Lung (tissue), 16 donors: ENCODE results near the gene WBP2NL. TPM values are rescaled to one million over a fixed set of nuclear protein-coding genes. Genes with fewer than 3 reads are reported as not detected.
"Not testable (repeated sequence)": the region's sequence is repeated elsewhere in the genome, so short reads cannot be mapped to it uniquely, and the experiment has no call there.

ENCODE experiments used
- ATAC-seq: fragments of 200-7000 bp; cut with Tn5 transposase; one replicate; pipeline ENCODE4 v1.9.1; 2020; ENCODE audit warnings: moderate number of reproducible peaks; ENCODE audit not compliant: insufficient read depth, low FRiP score
- DNase-seq, 3 donors: peaks; one replicate each; pipeline ENCODE4 v3.0.0-alpha.2; 2013 to 2017
- H3K27ac ChIP-seq, 2 donors: one replicate each; pipeline ENCODE4 v1.5.1; 2013; ENCODE audit warnings: mild to moderate bottlenecking in 2 of 2, moderate library complexity in 2 of 2, control low read depth in 1 of 2, inconsistent platforms in 1 of 2, low read depth in 1 of 2, low read length in 1 of 2
- H3K27me3 ChIP-seq, 3 donors: one replicate each; pipeline ENCODE4 v1.5.1; 2013; ENCODE audit warnings: low read length in 2 of 3; ENCODE audit not compliant: control insufficient read depth in 3 of 3, insufficient read depth in 3 of 3
- H3K36me3 ChIP-seq, 4 donors: one replicate each; pipeline ENCODE4 v1.5.1; 2013; ENCODE audit warnings: low read length in 4 of 4, mild to moderate bottlenecking in 1 of 4, moderate library complexity in 1 of 4; ENCODE audit not compliant: control insufficient read depth in 4 of 4, insufficient read depth in 4 of 4
- H3K4me1 ChIP-seq, 5 donors: one replicate each; pipeline ENCODE4 v1.5.1; 2013; ENCODE audit warnings: low read length in 5 of 5, mild to moderate bottlenecking in 2 of 5, moderate library complexity in 1 of 5; ENCODE audit not compliant: control insufficient read depth in 5 of 5, insufficient read depth in 5 of 5
- H3K4me3 ChIP-seq: one replicate; pipeline ENCODE4 v1.5.1; 2013; ENCODE audit warnings: mild to moderate bottlenecking, control low read depth, moderate library complexity
- H3K9ac ChIP-seq, 2 donors: one replicate each; pipeline ENCODE4 v1.5.1; 2013; ENCODE audit warnings: low read length in 2 of 2, control low read depth in 1 of 2; ENCODE audit not compliant: insufficient read depth in 1 of 2
- H3K9me3 ChIP-seq, 4 donors: one replicate each; pipeline ENCODE4 v1.5.1; 2013; ENCODE audit warnings: low read length in 3 of 4, mild to moderate bottlenecking in 1 of 4, moderate library complexity in 1 of 4; ENCODE audit not compliant: control insufficient read depth in 4 of 4, insufficient read depth in 3 of 4
- CTCF ChIP-seq: IDR thresholded peaks from 2 replicates; pipeline ENCODE4 v1.5.1; 2012; ENCODE audit warnings: mild to moderate bottlenecking; ENCODE audit errors: control extremely low read depth, extremely low read depth
- WGBS, 2 donors: extraction: QIAGEN DNeasy Blood & Tissue Kit; methylation state at CpG; one replicate each; pipeline ENCODE4 v1.1.7; 2013; 5-methylcytosine and 5-hydroxymethylcytosine counted together
- long read RNA-seq, 5 donors: transcript quantifications; one replicate each; lab custom pipeline, GENCODE V29; 2026
- polyA plus RNA-seq, 2 donors: library from polyadenylated mRNA; stranded (reverse); fragments of 200-250 nt; gene quantifications; one replicate each; pipeline ENCODE4 v1.2.1, GENCODE V29; 2013
- total RNA-seq, 2 donors: library from RNA; depleted of rRNA in 1 of 2; stranded (reverse); fragments of >200 nt in 1 of 2; gene quantifications; one replicate each; pipeline ENCODE4 v1.2.1, GENCODE V29; 2014 to 2021
- donor health status: control.
- donor health status: control.
- donor health status: Bipolar disorder and iron deficiency.
- donor health status: healthy.
- donor health status: DM: yes; HTN: yes; CAD: no.

Gene WBP2NL
- total RNA-seq (1 to 10 TPM; 1.8 to 4.9 TPM), polyA plus RNA-seq (under 1 TPM; 0.42 to 0.67 TPM)
- long read RNA-seq, donor 1, partial matches to known transcripts, result 8 of 14 reads
- long read RNA-seq, donor 1, other reads (novel, unspliced or antisense), result 6 of 14 reads
- long read RNA-seq, donor 2, result 0 reads
- long read RNA-seq, donor 3, result 0 reads
- long read RNA-seq, donor 4, result 0 reads
- long read RNA-seq, donor 5, partial matches to known transcripts, result 9 of 9 reads
- long read RNA-seq, donor 5, other reads (novel, unspliced or antisense), result 0 of 9 reads

DNA sequence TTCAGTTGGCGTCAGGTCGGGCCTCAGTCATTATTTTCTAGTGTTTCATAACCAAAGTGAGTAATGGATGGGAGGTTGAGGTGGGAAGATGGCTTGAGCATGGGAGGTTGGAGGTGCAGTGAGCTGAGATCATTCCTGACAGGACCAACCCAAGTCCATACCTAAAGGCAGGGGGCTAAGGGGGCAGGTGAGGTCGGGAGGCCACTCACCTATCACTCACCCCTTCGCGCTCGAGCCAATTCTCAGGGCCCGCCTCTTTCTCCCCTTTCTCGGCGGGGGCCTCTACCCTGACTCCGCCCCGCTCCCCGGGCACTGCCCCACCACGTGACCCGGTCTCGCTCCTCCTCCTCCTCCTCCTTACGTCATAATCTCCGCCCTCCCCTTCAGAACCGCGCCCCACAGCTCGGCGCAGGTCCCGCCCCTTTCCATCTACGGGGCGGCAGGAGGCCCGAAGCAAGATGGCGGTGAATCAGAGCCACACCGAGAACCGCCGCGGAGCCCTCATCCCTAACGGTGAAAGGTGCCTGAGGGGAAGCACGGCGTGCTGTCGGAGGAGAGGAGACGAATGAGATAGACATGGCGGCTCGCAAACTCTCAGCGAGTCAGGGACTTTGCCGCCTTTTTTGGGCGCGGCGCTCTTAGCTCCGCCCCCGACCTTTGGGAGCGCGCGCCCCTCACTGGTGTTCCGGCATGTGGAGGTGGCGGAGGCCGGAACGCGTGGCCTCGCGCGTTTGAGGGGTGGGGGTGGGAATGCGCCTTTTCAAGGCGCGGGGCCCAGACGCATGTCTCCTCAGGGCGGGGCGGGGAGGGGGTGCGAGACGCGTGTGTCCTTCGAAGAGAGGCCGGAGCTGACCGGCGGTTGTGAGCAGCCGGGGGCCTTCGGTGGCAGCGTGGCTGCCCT, at the start of gene WBP2NL:
TSS of gene WBP2NL (plus strand) at position 428 of the 901 bp plus-strand sequence. CDS start at position 459, 31 bp downstream.
- WGBS, 2 donors, result 26 to 33% methylated on average over 71 of the region's 71 CpGs
- peak; percentile 67 to 84 (median 72) for DNase-seq
- TF ChIP-seq CTCF, result no peak
- H3K9ac ChIP-seq, result no peak within 1 kb of the TSS
- H3K4me1 ChIP-seq, result peaks cover 0 to 5% (median 0%) of the 10 kb centered on the region in 5 donors
- H3K27me3 ChIP-seq, result no peaks in the 10 kb centered on the region
- peak within 1 kb of the TSS; percentile 62 for H3K4me3 ChIP-seq
- no peaks in the 10 kb centered on the region for H3K36me3 ChIP-seq
- peaks cover 0 to 3% (median 0%) of the 10 kb centered on the region in 4 donors for H3K9me3 ChIP-seq
- peak within 1 kb of the TSS in 1 of 2 donors; percentile 69 for H3K27ac ChIP-seq
- peak; percentile 90 for ATAC-seq

DNA sequence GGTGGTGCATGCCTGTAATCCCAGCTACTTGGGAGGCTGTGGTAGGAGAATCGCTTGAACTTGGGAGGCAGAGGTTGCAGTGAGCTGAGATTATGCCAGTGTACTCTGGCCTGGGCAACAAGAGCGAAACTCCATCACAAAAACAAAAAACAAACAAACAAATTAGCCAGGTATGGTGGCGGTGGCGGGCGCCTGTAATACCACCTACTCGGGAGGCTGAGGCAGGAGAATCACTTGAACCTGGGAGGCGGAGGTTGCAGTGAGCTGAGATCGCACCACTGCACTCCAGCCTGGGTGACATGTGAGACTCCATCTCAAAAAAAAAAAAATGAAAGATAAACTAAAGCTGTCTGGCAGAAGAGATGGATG, 49.7 kb upstream of the WBP2NL start:
- not testable (repeated sequence) for H3K4me3 ChIP-seq, H3K9me3 ChIP-seq, H3K36me3 ChIP-seq, H3K27ac ChIP-seq, H3K27me3 ChIP-seq, H3K9ac ChIP-seq, H3K4me1 ChIP-seq, ATAC-seq, DNase-seq
- 86 to 100% methylated on average over 8 of the region's 8 CpGs for WGBS, 2 donors

DNA sequence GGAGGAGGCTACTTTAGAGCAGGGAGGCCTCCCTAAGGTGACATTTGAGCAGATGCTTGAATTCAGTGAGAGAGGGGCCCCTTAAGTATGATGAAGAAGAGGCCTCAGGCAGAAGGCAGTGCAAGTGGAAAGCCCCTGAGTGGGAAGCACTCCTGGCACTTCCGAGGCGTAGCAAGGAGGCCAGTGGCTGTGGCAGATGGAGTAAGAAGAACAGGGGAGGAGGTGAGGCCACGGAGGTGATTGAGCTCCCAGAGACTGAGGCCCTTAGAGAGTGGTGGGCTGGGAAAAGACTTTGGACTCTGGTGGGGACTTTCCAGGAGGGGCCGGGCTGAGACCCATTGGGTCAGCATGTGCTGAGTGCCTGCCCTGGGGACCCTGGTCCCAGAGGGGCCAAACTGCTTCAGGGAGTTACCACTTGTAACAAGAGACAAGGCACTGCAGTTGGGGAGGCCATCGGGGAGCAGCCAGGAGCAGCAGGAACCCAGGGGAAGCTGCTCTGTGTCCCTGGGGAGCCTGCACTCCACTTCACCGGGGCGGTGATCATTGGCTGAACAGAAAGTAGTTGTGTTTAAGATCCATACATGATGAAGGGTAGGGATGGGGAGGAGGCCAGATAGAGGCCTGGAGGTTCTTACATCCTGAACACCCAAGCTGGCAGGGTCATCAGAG, 49.2 kb upstream of the WBP2NL start:
- no peak for DNase-seq
- Histone ChIP-seq H3K36me3 (peaks cover 0 to 6% (median 2%) of the 10 kb centered on the region in 4 donors), H3K4me1 (peaks cover 0 to 8% (median 5%) of the 10 kb centered on the region in 5 donors), H3K27ac (no peak overlapping the region), H3K9me3 (no peaks in the 10 kb centered on the region), H3K4me3 (no peak overlapping the region), H3K9ac (no peak overlapping the region), H3K27me3 (no peaks in the 10 kb centered on the region)
- TF ChIP-seq CTCF, result no peak
- ATAC-seq, result no peak
- 91 to 97% methylated on average over 7 of the region's 7 CpGs for WGBS, 2 donors
